Testis (tissue), 3 donors: ENCODE data around the gene CLN3. TPM values are rescaled to one million over a fixed set of nuclear protein-coding genes. Genes with fewer than 3 reads are reported as not detected.
A peak's percentile ranks its signal among the peaks of the same experiment; 100 is the strongest.

Experiments used
- DNase-seq: peaks from one replicate; pipeline ENCODE4 v3.0.0-alpha.2; 2019
- H3K27ac ChIP-seq, 2 donors: fragments of 200-600 bp; sonication (generic); one replicate each; pipeline ENCODE4 v1.5.1; 2019
- H3K27me3 ChIP-seq: fragments of 200-600 bp; sonication (generic); one replicate; pipeline ENCODE4 v1.5.1; 2019
- H3K36me3 ChIP-seq: fragments of 200-600 bp; sonication (generic); one replicate; pipeline ENCODE4 v1.5.1; 2017; ENCODE audit warnings: low read depth; ENCODE audit errors: missing control alignments
- H3K4me1 ChIP-seq: fragments of 200-600 bp; sonication (generic); one replicate; pipeline ENCODE4 v1.5.1; 2019
- H3K4me3 ChIP-seq, 2 donors: fragments of 200-600 bp; sonication (generic); one replicate each; pipeline ENCODE4 v1.5.1; 2017 to 2019
- H3K9me3 ChIP-seq: fragments of 200-600 bp; sonication (generic); one replicate; pipeline ENCODE4 v1.5.1; 2017
- CTCF ChIP-seq, 3 experiments: fragments of 450-650 bp in 2 of 3; fragments of 200-600 bp in 1 of 3; sonication (generic) in 1 of 3; IDR thresholded peaks; one replicate each; pipeline ENCODE4 v1.5.1; 2016 to 2019; ENCODE audit warnings: antibody characterized with exemption in 3 of 3, mild to moderate bottlenecking in 2 of 3, moderate library complexity in 1 of 3
- POLR2A ChIP-seq: fragments of 450-650 bp; IDR thresholded peaks from one replicate; pipeline ENCODE4 v1.6.1; 2017; ENCODE audit warnings: antibody characterized with exemption, mild to moderate bottlenecking, moderate library complexity
- WGBS, 2 donors: methylation state at CpG; one replicate each; pipeline ENCODE4 v1.1.5; 2018; 5-methylcytosine and 5-hydroxymethylcytosine counted together
- intact Hi-C: fragments of 100-400 bp; cut with DNase I; formaldehyde crosslinking; loops from one replicate; pipeline ENCODE4 v1.15.1; 2023; ENCODE audit warnings: low total_unique reads
- polyA plus RNA-seq: library from polyadenylated mRNA; stranded (reverse); fragments of 350-450 nt; fragmentation: Illumina TruSeq; extraction: RNeasy Lipid Tissue Mini Kit (QIAGEN cat#74804); gene quantifications from one replicate; pipeline ENCODE4 v1.2.3, GENCODE V29; 2014; ENCODE audit warnings: low read depth, low replicate concordance; ENCODE audit not compliant: insufficient read depth
- total RNA-seq, 2 donors: library from RNA; depleted of rRNA; stranded (reverse); fragments of >200 nt; gene quantifications; one replicate each; pipeline ENCODE4 v1.2.3, GENCODE V29; 2016

The CLN3 gene
- total and polyA plus RNA-seq, 3 donors from 2014 or later, result 23.3 to 50.2 (median 25.4) TPM

DNA sequence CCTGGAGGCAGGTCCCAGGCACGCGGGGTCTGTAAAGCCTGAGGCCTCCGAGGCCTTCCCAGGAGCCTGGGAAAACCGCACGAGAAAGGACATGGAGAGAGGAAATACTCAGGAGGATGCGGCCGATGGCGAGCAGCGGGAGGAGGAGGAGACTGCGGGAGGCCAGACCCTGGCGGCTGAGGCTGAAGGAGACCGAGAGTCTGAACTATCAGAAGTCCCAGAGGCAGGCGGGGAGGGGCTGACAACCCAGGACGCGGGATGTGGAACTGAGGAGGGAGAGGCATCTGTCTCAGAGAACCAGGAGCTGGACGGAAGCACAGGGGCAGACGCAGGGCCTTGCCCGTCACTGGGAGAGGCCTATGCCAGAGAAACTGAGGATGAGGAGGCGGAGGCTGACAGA, 5.0 kb upstream of the CLN3 start:
- no peaks in the 10 kb centered on the region for H3K36me3 ChIP-seq
- 78 to 84% methylated on average over 19 of the region's 19 CpGs for WGBS, 2 donors

GRCh38 chr16:28495795-28496749, 4.2 kb upstream of the CLN3 start:
- Histone ChIP-seq H3K27me3 (no peaks in the 10 kb centered on the region), H3K27ac (no peak overlapping the region), H3K36me3 (no peaks in the 10 kb centered on the region), H3K4me1 (no peaks in the 10 kb centered on the region), H3K4me3 (no peak overlapping the region), H3K9me3 (no peaks in the 10 kb centered on the region)
- intact Hi-C loops, result no loop called here
- 89 to 94% methylated on average over 20 of the region's 20 CpGs for WGBS, 2 donors
- TF ChIP-seq CTCF (IDR thresholded peaks at IDR 0.05) (no peak), POLR2A (no peak)
- no peak for DNase-seq

More for the DNA sequence above, 5.0 kb upstream of the CLN3 start:
- no peak overlapping the region for H3K4me3 ChIP-seq
- TF ChIP-seq CTCF (IDR thresholded peaks at IDR 0.05) (no peak), POLR2A (no peak)
- intact Hi-C loops, result no loop called here
- no peak overlapping the region for H3K27ac ChIP-seq
- no peaks in the 10 kb centered on the region for H3K9me3 ChIP-seq
- no peaks in the 10 kb centered on the region for H3K4me1 ChIP-seq
- H3K27me3 ChIP-seq, result no peaks in the 10 kb centered on the region
- no peak for DNase-seq

- no peak for TF ChIP-seq POLR2A
- no peak for TF ChIP-seq CTCF (IDR thresholded peaks at IDR 0.05)
- DNase-seq, result no peak
- WGBS, 2 donors, result 83 to 87% methylated on average over 13 of the region's 13 CpGs
- Histone ChIP-seq H3K27me3 (no peaks in the 10 kb centered on the region), H3K9me3 (no peaks in the 10 kb centered on the region), H3K27ac (no peak overlapping the region), H3K4me1 (peaks cover 5% of the 10 kb centered on the region), H3K4me3 (no peak overlapping the region), H3K36me3 (no peaks in the 10 kb centered on the region)
- intact Hi-C loops, result no loop called here
These were observed 3.4 kb upstream of the CLN3 start for GRCh38 chr16:28495098-28495793.

DNA sequence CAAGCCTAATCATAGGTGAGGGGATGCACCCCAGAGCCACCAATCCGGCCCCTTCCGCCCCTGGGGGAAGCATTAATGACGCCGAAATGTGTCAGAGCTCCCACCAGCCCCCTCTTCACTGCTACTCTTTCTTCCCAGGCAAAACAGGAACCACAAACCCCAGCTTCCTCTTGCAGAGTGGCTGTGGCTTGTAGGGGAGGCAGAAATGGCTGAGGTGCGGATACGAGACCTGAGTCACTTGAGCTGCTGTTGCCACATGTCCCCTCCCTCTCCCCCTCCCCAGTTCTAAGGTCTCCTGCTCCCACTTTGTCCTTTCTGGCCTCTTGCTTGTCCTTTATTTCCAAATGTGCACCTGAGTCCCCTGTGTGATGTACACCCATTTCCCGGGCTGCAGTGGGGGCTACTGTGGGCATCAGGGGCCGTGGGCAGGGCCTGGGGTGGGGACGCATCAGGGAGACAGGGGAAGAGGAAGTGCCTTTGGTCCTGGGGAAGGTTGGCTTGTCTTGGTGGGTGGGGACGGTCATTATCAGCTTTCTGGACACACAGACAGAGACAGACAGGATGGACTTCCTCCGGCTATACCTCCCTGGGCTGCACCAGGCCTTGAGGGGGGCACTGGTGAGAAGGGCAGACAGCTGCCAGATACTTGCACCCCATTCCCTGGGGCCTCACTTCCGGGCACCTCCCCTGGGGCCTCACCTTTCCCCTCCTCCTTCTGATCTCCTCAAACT, 2.4 kb upstream of the CLN3 start, which contains the start of gene APOBR:
Gene APOBR, plus strand, starts transcription at position 523 of the 731 bp plus-strand sequence. Its CDS starts 39 bp downstream, at position 562.
- Histone ChIP-seq H3K4me3 (no peak within 1 kb of the TSS), H3K4me1 (peaks cover 5% of the 10 kb centered on the region), H3K9me3 (no peaks in the 10 kb centered on the region), H3K36me3 (no peaks in the 10 kb centered on the region), H3K27me3 (no peaks in the 10 kb centered on the region), H3K27ac (peak within 1 kb of the TSS in 1 of 2 donors; percentile 31)
- DNase-seq, result peak; percentile 33
- intact Hi-C loops, result no loop called here
- WGBS, 2 donors, result 80 to 83% methylated on average over 12 of the region's 12 CpGs
- TF ChIP-seq POLR2A (no peak), CTCF (IDR thresholded peaks at IDR 0.05) (no peak)
